Measurements from ENCODE around the gene CATSPERZ.

The CATSPERZ gene

GRCh38 chr11:64351136-64351631 lies 51.0 kb downstream of the CATSPERZ start:
- Mint-ChIP-seq H3K4me3 (no peak overlapping the region), H3K4me1 (peaks cover 39% of the 10 kb centered on the region), H3K36me3 (ENCODE audit: low read depth) (no peaks in the 10 kb centered on the region), H3K9me3 (no peaks in the 10 kb centered on the region), H3K27me3 (ENCODE audit: low read depth, poor library complexity) (peaks cover 4% of the 10 kb centered on the region), H3K27ac (no peak overlapping the region)
- DNase-seq: no peak
- TF ChIP-seq CTCF (IDR thresholded peaks at IDR 0.05): no peak

GRCh38 chr11:64352099-64352994 lies 52.2 kb downstream of the CATSPERZ start:
- DNase-seq: no peak
- Mint-ChIP-seq H3K36me3 (ENCODE audit: low read depth) (no peaks in the 10 kb centered on the region), H3K27ac (no peak overlapping the region), H3K27me3 (ENCODE audit: low read depth, poor library complexity) (peaks cover 7% of the 10 kb centered on the region), H3K4me1 (peaks cover 42% of the 10 kb centered on the region), H3K9me3 (no peaks in the 10 kb centered on the region), H3K4me3 (no peak overlapping the region)
- no peak for TF ChIP-seq CTCF (IDR thresholded peaks at IDR 0.05)

GRCh38 chr11:64352995-64353714 lies 53.0 kb downstream of the CATSPERZ start:
- Mint-ChIP-seq H3K4me1 (peaks cover 44% of the 10 kb centered on the region), H3K27me3 (ENCODE audit: low read depth, poor library complexity) (peaks cover 7% of the 10 kb centered on the region), H3K9me3 (no peaks in the 10 kb centered on the region), H3K27ac (no peak overlapping the region), H3K36me3 (ENCODE audit: low read depth) (no peaks in the 10 kb centered on the region), H3K4me3 (no peak overlapping the region)
- DNase-seq: no peak
- TF ChIP-seq CTCF (IDR thresholded peaks at IDR 0.05): no peak

- no peaks in the 10 kb centered on the region for H3K9me3 Mint-ChIP-seq
- TF ChIP-seq CTCF (IDR thresholded peaks at IDR 0.05): no peak
Measured at GRCh38 chr11:64353715-64354506, 53.8 kb downstream of the CATSPERZ start.

More at GRCh38 chr11:64353715-64354506, 53.8 kb downstream of the CATSPERZ start:
- H3K36me3 Mint-ChIP-seq (ENCODE audit: low read depth): no peaks in the 10 kb centered on the region
- H3K27me3 Mint-ChIP-seq (ENCODE audit: low read depth, poor library complexity): peaks cover 7% of the 10 kb centered on the region
- H3K4me1 Mint-ChIP-seq: peaks cover 39% of the 10 kb centered on the region
- DNase-seq: no peak
- H3K27ac Mint-ChIP-seq: no peak overlapping the region
- H3K4me3 Mint-ChIP-seq: no peak overlapping the region

All from nephron progenitor cell (in vitro differentiated cells).